Stimulated activated CD8-positive, alpha-beta memory T cell treated with anti-CD3 and anti-CD28 coated beads, Interleukin-7, amount 100 ng/mL, for 4 hours (primary cell): ENCODE results near the gene CTNNA1.
"Not testable (repeated sequence)": the region's sequence is repeated elsewhere in the genome, so short reads cannot be mapped to it uniquely, and the experiment has no call there.

Experiments used
- DNase-seq, 2 donors: peaks; one replicate each; pipeline ENCODE4 v3.0.0-alpha.2; 2020; ENCODE audit warnings: low read depth in 2 of 2

Gene CTNNA1

GRCh38 chr5:138757061-138757776 is 4.0 kb downstream of the CTNNA1 start:
- no peak for DNase-seq

DNA sequence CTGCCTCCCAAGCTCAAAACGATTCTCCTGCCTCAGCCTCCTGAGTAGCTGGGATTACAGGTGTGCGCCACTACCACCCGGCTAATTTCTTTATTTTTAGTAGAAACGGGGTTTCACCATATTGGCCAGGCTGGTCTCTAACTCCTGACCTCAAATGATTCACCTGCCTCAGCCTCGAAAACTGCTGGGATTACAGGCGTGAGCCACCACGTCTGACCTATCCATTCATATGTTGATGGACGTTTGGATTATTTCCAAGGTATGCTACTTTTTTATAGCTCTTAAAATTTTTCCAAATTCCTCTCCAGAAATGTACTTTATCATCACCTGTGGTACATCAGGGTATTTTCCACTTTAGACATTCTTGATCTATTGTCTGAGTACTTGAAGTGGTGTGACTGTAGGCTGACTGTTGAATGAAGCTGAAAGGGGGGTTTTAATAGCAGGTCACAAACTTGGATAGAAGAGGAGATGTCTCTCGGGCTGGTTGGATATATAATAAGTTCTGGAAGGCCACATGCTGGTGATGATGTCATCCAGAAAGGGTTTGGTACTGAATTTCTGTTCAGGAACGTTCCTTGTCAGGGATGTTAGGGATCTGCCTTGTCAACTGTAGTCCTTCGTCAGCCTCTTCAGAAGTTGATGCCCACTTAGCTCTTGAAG is 7.4 kb downstream of the CTNNA1 start:
- no peak for DNase-seq

GRCh38 chr5:138761115-138761514 is 7.9 kb downstream of the CTNNA1 start:
- DNase-seq: not testable (repeated sequence)

DNA sequence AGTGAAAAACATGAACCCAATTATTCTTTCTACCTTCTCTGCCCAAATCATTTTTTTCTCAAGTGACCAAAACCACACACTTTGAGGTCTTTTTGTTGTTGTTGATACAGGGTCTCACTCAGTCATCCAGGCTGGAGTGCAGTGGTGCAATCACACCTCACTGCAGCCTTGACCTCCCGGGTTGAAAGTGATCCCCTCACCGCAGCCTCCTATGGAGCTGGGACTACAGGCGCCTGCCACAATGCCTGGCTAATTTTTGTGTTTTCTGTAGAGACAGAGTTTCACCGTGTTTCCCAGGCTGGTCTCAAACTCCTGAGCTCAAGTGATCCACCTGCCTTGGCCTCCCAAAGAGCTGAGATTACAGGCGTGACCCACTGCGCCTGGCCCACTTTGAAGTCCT is 8.4 kb downstream of the CTNNA1 start:
- not testable (repeated sequence) for DNase-seq

- DNase-seq: no peak
Observed at GRCh38 chr5:138762110-138762509, 8.9 kb downstream of the CTNNA1 start.

GRCh38 chr5:138763037-138763778 is 10.0 kb downstream of the CTNNA1 start:
- no peak for DNase-seq

DNA sequence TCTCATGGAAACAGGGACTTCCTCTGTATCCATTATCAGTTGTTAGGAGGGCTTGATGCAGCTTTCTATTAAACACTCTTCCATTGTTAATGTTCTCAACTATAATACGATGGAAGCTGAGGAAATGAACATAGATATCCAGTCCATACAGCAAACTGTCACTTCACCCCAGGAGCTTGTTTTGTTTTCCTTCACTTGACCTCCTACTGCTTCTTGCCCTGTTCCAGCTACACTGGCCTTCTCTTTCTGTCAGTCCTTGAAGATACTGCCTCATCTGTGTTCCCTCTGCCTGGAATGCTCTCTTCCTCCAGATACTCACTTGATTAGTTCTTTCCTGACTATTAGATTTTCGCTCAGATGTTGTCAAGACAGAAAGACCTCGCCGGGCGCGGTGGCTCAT is 17.1 kb downstream of the CTNNA1 start:
- DNase-seq: no peak

GRCh38 chr5:138770977-138771376 is 17.8 kb downstream of the CTNNA1 start:
- DNase-seq: no peak

- no peak for DNase-seq
Observed at GRCh38 chr5:138772986-138773594, 19.9 kb downstream of the CTNNA1 start.

- DNase-seq: not testable (repeated sequence)
Observed at GRCh38 chr5:138773624-138774023, 20.4 kb downstream of the CTNNA1 start.

- DNase-seq: no peak
Observed at GRCh38 chr5:138775034-138775433, 21.8 kb downstream of the CTNNA1 start.

GRCh38 chr5:138778234-138778633 is 25.0 kb downstream of the CTNNA1 start:
- DNase-seq: no peak

DNA sequence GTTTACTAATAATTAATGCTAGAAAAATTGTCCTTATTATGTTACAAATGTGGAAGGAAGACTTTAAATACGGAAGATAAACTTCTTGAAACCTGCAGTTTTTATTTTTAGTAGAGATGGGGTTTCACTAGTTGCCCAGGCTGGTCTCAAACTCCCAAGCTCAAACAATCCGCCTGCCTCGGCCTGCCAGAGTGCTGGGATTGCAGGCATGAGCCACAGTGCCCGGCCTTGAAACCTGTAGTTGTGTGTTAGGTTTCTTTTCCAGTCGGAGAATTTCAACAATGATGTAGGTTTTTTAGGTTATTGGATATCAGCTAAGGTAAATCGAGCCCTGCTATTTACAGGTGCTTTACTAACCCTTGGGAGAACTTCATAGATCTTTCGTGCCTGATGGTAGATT is 30.8 kb downstream of the CTNNA1 start:
- no peak for DNase-seq

DNA sequence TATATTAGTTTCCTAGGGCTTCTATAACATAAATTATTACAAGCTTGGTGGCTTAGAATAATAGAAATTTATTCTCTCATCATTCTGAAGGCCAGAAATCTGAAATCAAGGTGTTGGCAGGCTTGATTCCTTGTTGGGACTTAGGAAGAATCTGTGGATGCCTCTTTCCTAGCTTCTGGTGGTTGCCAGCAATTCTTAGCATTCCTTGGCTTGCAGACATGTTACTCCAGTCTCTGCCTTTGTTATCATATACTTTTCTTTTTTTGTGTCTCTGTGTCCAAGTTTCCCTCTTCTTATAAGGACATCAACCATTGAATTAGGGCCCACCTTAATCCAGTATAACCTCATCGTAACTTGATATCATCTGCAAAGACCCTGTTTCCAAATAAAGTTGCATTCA is 31.4 kb downstream of the CTNNA1 start:
- DNase-seq: no peak

GRCh38 chr5:138789771-138790242 is 36.6 kb downstream of the CTNNA1 start:
- no peak for DNase-seq

- DNase-seq: no peak
Observed at GRCh38 chr5:138790684-138791083, 37.5 kb downstream of the CTNNA1 start.

GRCh38 chr5:138792195-138792790 is 39.1 kb downstream of the CTNNA1 start:
- no peak for DNase-seq

- no peak for DNase-seq
Observed at GRCh38 chr5:138793575-138793974, 40.4 kb downstream of the CTNNA1 start.

DNA sequence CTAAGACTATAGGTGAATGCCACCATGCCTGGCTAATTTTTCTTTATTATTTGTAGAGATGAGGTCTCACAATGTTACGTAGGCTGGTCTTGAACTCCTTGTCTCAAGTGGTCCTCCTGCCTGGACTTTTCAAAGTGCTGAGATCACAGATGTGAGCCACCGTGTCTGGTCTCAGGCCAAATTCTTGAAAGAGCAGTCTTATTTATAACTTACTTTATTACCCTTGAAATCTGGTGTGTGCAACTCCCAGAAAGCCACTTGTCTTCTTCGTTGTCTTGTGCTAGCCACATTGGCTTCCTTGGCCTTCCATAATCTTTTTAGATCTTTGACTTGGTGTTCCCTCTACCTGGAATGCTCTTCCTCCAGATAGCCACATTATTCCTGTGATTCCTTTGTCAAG is 50.1 kb downstream of the CTNNA1 start:
- DNase-seq: no peak

- no peak for DNase-seq
Observed at GRCh38 chr5:138803935-138804334, 50.7 kb downstream of the CTNNA1 start.

DNA sequence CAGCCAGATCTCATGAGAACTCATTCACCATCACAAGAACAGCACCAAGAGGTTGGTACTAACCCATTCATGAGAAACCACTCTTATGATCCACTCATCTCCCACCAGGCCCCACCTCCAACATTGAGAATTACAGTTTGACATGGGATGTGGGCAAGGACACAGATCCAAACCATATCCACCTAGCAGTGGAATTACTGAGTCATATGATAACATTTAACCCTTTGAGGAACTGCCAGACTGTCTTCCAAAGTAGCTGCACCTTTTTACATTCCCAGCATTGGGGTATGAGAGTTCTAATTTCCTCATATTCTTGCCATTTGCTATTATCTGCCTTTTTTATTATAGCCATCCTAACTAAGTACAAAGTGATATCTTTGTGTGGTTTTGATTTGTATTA is 51.9 kb downstream of the CTNNA1 start:
- DNase-seq: no peak

GRCh38 chr5:138807182-138807581 is 54.0 kb downstream of the CTNNA1 start:
- DNase-seq: no peak
